HUES6 (cell line): ENCODE measurements around the gene TCF12.
"Not testable (repeated sequence)": the region's sequence is repeated elsewhere in the genome, so short reads cannot be mapped to it uniquely, and the experiment has no call there.

Experiments
- H3K27ac ChIP-seq: 2 replicates; pipeline ENCODE4 v1.7.0; 2013; ENCODE audit warnings: low read depth, mild to moderate bottlenecking, low read length, inconsistent platforms
- H3K27me3 ChIP-seq: 2 replicates; pipeline ENCODE4 v1.6.1; 2013; ENCODE audit warnings: low read length; ENCODE audit not compliant: control insufficient read depth, insufficient read depth
- H3K36me3 ChIP-seq: 2 replicates; pipeline ENCODE4 v1.6.1; 2013; ENCODE audit warnings: low read length; ENCODE audit not compliant: control insufficient read depth, insufficient read depth
- H3K4me1 ChIP-seq: 2 replicates; pipeline ENCODE4 v1.6.1; 2013; ENCODE audit warnings: low read length; ENCODE audit not compliant: control insufficient read depth, insufficient read depth
- H3K4me3 ChIP-seq: 2 replicates; pipeline ENCODE4 v1.5.1; 2013; ENCODE audit warnings: low read depth, low read length
- H3K9ac ChIP-seq: one replicate; pipeline ENCODE4 v1.6.1; 2013; ENCODE audit warnings: mild to moderate bottlenecking, low read length
- H3K9me3 ChIP-seq: 2 replicates; pipeline ENCODE4 v1.6.1; 2013; ENCODE audit warnings: low read depth, low read length; ENCODE audit not compliant: control insufficient read depth, insufficient read depth

TCF12 gene

GRCh38 chr15:57091636-57092035 is 173.2 kb downstream of the TCF12 start:
- H3K9me3 ChIP-seq, result no peaks in the 10 kb centered on the region
- H3K27me3 ChIP-seq, result no peaks in the 10 kb centered on the region
- H3K4me1 ChIP-seq, result peaks cover 11% of the 10 kb centered on the region
- H3K4me3 ChIP-seq, result no peak overlapping the region
- no peak overlapping the region for H3K9ac ChIP-seq
- H3K27ac ChIP-seq, result no peak overlapping the region
- H3K36me3 ChIP-seq, result 0 out of 2 replicates have a peak, but pooled peaks cover 5% of the 10 kb centered on the region

GRCh38 chr15:57092252-57092651 is 173.8 kb downstream of the TCF12 start:
- Histone ChIP-seq H3K4me1 (peaks cover 11% of the 10 kb centered on the region), H3K27me3 (no peaks in the 10 kb centered on the region), H3K27ac (no peak overlapping the region), H3K9me3 (no peaks in the 10 kb centered on the region), H3K4me3 (no peak overlapping the region), H3K9ac (no peak overlapping the region), H3K36me3 (0 out of 2 replicates have a peak, but pooled peaks cover 5% of the 10 kb centered on the region)

- Histone ChIP-seq H3K4me1 (peaks cover 11% of the 10 kb centered on the region), H3K4me3 (no peak overlapping the region), H3K36me3 (0 out of 2 replicates have a peak, but pooled peaks cover 5% of the 10 kb centered on the region), H3K9ac (no peak overlapping the region), H3K27me3 (no peaks in the 10 kb centered on the region), H3K9me3 (no peaks in the 10 kb centered on the region), H3K27ac (no peak overlapping the region)
Observed at GRCh38 chr15:57094321-57095257, 176.1 kb downstream of the TCF12 start.

GRCh38 chr15:57095896-57096295 is 177.5 kb downstream of the TCF12 start:
- H3K9ac ChIP-seq, result no peak overlapping the region
- H3K27ac ChIP-seq, result no peak overlapping the region
- H3K4me1 ChIP-seq, result peaks cover 11% of the 10 kb centered on the region
- 0 out of 2 replicates have a peak, but pooled peaks cover 5% of the 10 kb centered on the region for H3K36me3 ChIP-seq
- no peaks in the 10 kb centered on the region for H3K27me3 ChIP-seq
- no peaks in the 10 kb centered on the region for H3K9me3 ChIP-seq
- no peak overlapping the region for H3K4me3 ChIP-seq

- Histone ChIP-seq H3K4me1 (peaks cover 11% of the 10 kb centered on the region), H3K9ac (no peak overlapping the region), H3K36me3 (0 out of 2 replicates have a peak, but pooled peaks cover 5% of the 10 kb centered on the region), H3K27ac (no peak overlapping the region), H3K9me3 (no peaks in the 10 kb centered on the region), H3K27me3 (no peaks in the 10 kb centered on the region), H3K4me3 (no peak overlapping the region)
Observed at GRCh38 chr15:57097246-57097645, 178.8 kb downstream of the TCF12 start.

GRCh38 chr15:57097919-57098543 is 179.6 kb downstream of the TCF12 start:
- H3K4me1 ChIP-seq, result peaks cover 11% of the 10 kb centered on the region
- H3K27me3 ChIP-seq, H3K36me3 ChIP-seq, H3K27ac ChIP-seq, H3K4me3 ChIP-seq, H3K9me3 ChIP-seq, H3K9ac ChIP-seq: not testable (repeated sequence)

GRCh38 chr15:57098896-57099295 is 180.5 kb downstream of the TCF12 start:
- H3K9ac ChIP-seq, result no peak overlapping the region
- H3K9me3 ChIP-seq, result no peaks in the 10 kb centered on the region
- no peaks in the 10 kb centered on the region for H3K36me3 ChIP-seq
- H3K4me3 ChIP-seq, result no peak overlapping the region
- H3K27me3 ChIP-seq, result no peaks in the 10 kb centered on the region
- H3K27ac ChIP-seq, result no peak overlapping the region
- H3K4me1 ChIP-seq, result peaks cover 8% of the 10 kb centered on the region

- Histone ChIP-seq H3K9ac (no peak overlapping the region), H3K9me3 (no peaks in the 10 kb centered on the region), H3K27me3 (no peaks in the 10 kb centered on the region), H3K4me3 (no peak overlapping the region), H3K27ac (no peak overlapping the region), H3K4me1 (no peaks in the 10 kb centered on the region), H3K36me3 (no peaks in the 10 kb centered on the region)
Observed at GRCh38 chr15:57100136-57100539, 181.7 kb downstream of the TCF12 start.

GRCh38 chr15:57102858-57103257 is 184.4 kb downstream of the TCF12 start:
- H3K27me3 ChIP-seq, result no peaks in the 10 kb centered on the region
- no peak overlapping the region for H3K4me3 ChIP-seq
- H3K9me3 ChIP-seq, result no peaks in the 10 kb centered on the region
- H3K9ac ChIP-seq, result no peak overlapping the region
- no peaks in the 10 kb centered on the region for H3K4me1 ChIP-seq
- H3K27ac ChIP-seq, result no peak overlapping the region
- no peaks in the 10 kb centered on the region for H3K36me3 ChIP-seq

GRCh38 chr15:57108296-57108695 is 189.9 kb downstream of the TCF12 start:
- no peak overlapping the region for H3K27ac ChIP-seq
- no peaks in the 10 kb centered on the region for H3K9me3 ChIP-seq
- no peak overlapping the region for H3K9ac ChIP-seq
- peaks cover 12% of the 10 kb centered on the region for H3K4me1 ChIP-seq
- H3K36me3 ChIP-seq, result no peaks in the 10 kb centered on the region
- no peak overlapping the region for H3K4me3 ChIP-seq
- no peaks in the 10 kb centered on the region for H3K27me3 ChIP-seq

- no peaks in the 10 kb centered on the region for H3K27me3 ChIP-seq
- no peak overlapping the region for H3K9ac ChIP-seq
- no peaks in the 10 kb centered on the region for H3K36me3 ChIP-seq
- H3K4me3 ChIP-seq, result no peak overlapping the region
- peaks cover 12% of the 10 kb centered on the region for H3K4me1 ChIP-seq
- H3K9me3 ChIP-seq, result no peaks in the 10 kb centered on the region
- no peak overlapping the region for H3K27ac ChIP-seq
Observed at GRCh38 chr15:57109005-57109404, 190.6 kb downstream of the TCF12 start.
